H9 (cell line): ENCODE results near the gene IL1RL2. TPM values are rescaled to one million over a fixed set of nuclear protein-coding genes. Genes with fewer than 3 reads are reported as not detected.

Experiments
- DNase-seq: peaks from one replicate; pipeline ENCODE4 v3.0.0-alpha.2; 2017
- H2AFZ ChIP-seq: one replicate; pipeline ENCODE4 v1.6.1; 2013; ENCODE audit warnings: mild to moderate bottlenecking, low read length, control low read depth, moderate library complexity
- H2AK5ac ChIP-seq: 2 replicates; pipeline ENCODE4 v1.6.1; 2013; ENCODE audit warnings: low read length, control low read depth, mixed read lengths; ENCODE audit not compliant: insufficient read length
- H2BK120ac ChIP-seq: one replicate; pipeline ENCODE4 v1.6.1; 2013; ENCODE audit warnings: low read depth, mild to moderate bottlenecking, low read length, control low read depth, inconsistent platforms; ENCODE audit not compliant: poor library complexity, severe bottlenecking
- H2BK12ac ChIP-seq: 2 replicates; pipeline ENCODE4 v1.6.1; 2013; ENCODE audit warnings: low read length, control low read depth, mixed read lengths, low read depth; ENCODE audit not compliant: insufficient read length
- H2BK15ac ChIP-seq: 2 replicates; pipeline ENCODE4 v1.6.1; 2013; ENCODE audit warnings: low read depth, low read length, control low read depth
- H2BK20ac ChIP-seq: one replicate; pipeline ENCODE4 v1.6.1; 2013; ENCODE audit warnings: low read depth, mild to moderate bottlenecking, low read length, control low read depth, inconsistent platforms; ENCODE audit not compliant: poor library complexity, severe bottlenecking
- H2BK5ac ChIP-seq: 2 replicates; pipeline ENCODE4 v1.6.1; 2013; ENCODE audit warnings: low read length, control low read depth, mixed read lengths; ENCODE audit not compliant: insufficient read length
- H3K14ac ChIP-seq: 2 replicates; pipeline ENCODE4 v1.6.1; 2013; ENCODE audit warnings: low read length, control low read depth; ENCODE audit not compliant: insufficient read depth
- H3K18ac ChIP-seq: 2 replicates; pipeline ENCODE4 v1.6.1; 2013; ENCODE audit warnings: low read depth, mild to moderate bottlenecking, mixed read lengths, low read length, control low read depth; ENCODE audit not compliant: insufficient read length
- H3K23ac ChIP-seq: 2 replicates; pipeline ENCODE4 v1.6.1; 2013; ENCODE audit warnings: low read length, control low read depth, mixed read lengths, low read depth; ENCODE audit not compliant: insufficient read length
- H3K23me2 ChIP-seq: 2 replicates; pipeline ENCODE4 v1.6.1; 2013; ENCODE audit warnings: low read depth, mild to moderate bottlenecking, mixed read lengths, low read length, control low read depth; ENCODE audit not compliant: insufficient read length, poor library complexity, severe bottlenecking
- H3K27ac ChIP-seq: 2 replicates; pipeline ENCODE4 v1.5.1; 2013; ENCODE audit warnings: low read length, control low read depth, mixed read lengths, low read depth; ENCODE audit not compliant: insufficient read length
- H3K27me3 ChIP-seq: 2 replicates; pipeline ENCODE4 v1.6.1; 2013; ENCODE audit warnings: low read length, control low read depth, inconsistent platforms; ENCODE audit not compliant: insufficient read depth
- H3K4ac ChIP-seq: 2 replicates; pipeline ENCODE4 v1.6.1; 2013; ENCODE audit warnings: low read depth, mild to moderate bottlenecking, control low read depth, inconsistent platforms, low read length, moderate library complexity
- H3K4me1 ChIP-seq: 2 replicates; pipeline ENCODE4 v1.6.1; 2013; ENCODE audit warnings: low read length, control low read depth, inconsistent platforms; ENCODE audit not compliant: insufficient read depth
- H3K4me2 ChIP-seq: 2 replicates; pipeline ENCODE4 v1.6.1; 2013; ENCODE audit warnings: low read length, control low read depth, mixed read lengths; ENCODE audit not compliant: insufficient read length, insufficient read depth
- H3K56ac ChIP-seq: 2 replicates; pipeline ENCODE4 v1.6.1; 2013; ENCODE audit warnings: low read depth, mild to moderate bottlenecking, mixed read lengths, low read length, control low read depth; ENCODE audit not compliant: insufficient read length
- H3K79me1 ChIP-seq: 2 replicates; pipeline ENCODE4 v1.6.1; 2013; ENCODE audit warnings: low read depth, mild to moderate bottlenecking, moderate library complexity, low read length, control low read depth, inconsistent platforms; ENCODE audit not compliant: insufficient read depth, poor library complexity, severe bottlenecking
- H3K79me2 ChIP-seq: 2 replicates; pipeline ENCODE4 v1.6.1; 2013; ENCODE audit warnings: low read length, control low read depth, inconsistent platforms; ENCODE audit not compliant: insufficient read depth
- H3K9ac ChIP-seq: 2 replicates; pipeline ENCODE4 v1.6.1; 2013; ENCODE audit warnings: low read length, control low read depth, mixed read lengths; ENCODE audit not compliant: insufficient read length; ENCODE audit errors: extremely low read depth
- H3K9me3 ChIP-seq: one replicate; pipeline ENCODE4 v1.6.1; 2013; ENCODE audit warnings: low read depth, low read length, inconsistent platforms; ENCODE audit not compliant: control insufficient read depth
- H3T11ph ChIP-seq: one replicate; pipeline ENCODE4 v1.6.1; 2013; ENCODE audit warnings: mild to moderate bottlenecking, low read length, control low read depth, inconsistent platforms
- H4K20me1 ChIP-seq: one replicate; pipeline ENCODE4 v1.6.1; 2013; ENCODE audit not compliant: control insufficient read depth, insufficient read length, insufficient read depth
- H4K5ac ChIP-seq: 2 replicates; pipeline ENCODE4 v1.6.1; 2013; ENCODE audit warnings: low read depth, mild to moderate bottlenecking, mixed read lengths, low read length, control low read depth; ENCODE audit not compliant: insufficient read length
- H4K8ac ChIP-seq: replicated peaks from 2 replicates; pipeline ENCODE4 v1.6.1; 2013; ENCODE audit warnings: low read length, control low read depth, mixed read lengths, low read depth; ENCODE audit not compliant: insufficient read length
- H4K91ac ChIP-seq: 2 replicates; pipeline ENCODE4 v1.6.1; 2013; ENCODE audit warnings: low read depth, mild to moderate bottlenecking, moderate library complexity, mixed read lengths, low read length, control low read depth; ENCODE audit not compliant: insufficient read length
- H3K27ac Mint-ChIP-seq, 3 experiments: 2 replicates in 2 of 3; 3 replicates in 1 of 3; pipeline ENCODE4 v1.8.0; 2020 to 2021; ENCODE audit warnings: mixed read lengths in 3 of 3, mild to moderate bottlenecking in 1 of 3, moderate library complexity in 1 of 3
- H3K27me3 Mint-ChIP-seq: 2 replicates; pipeline ENCODE4 v1.8.0; 2021; ENCODE audit warnings: low read depth, mild to moderate bottlenecking, moderate library complexity, mixed read lengths
- H3K36me3 Mint-ChIP-seq, 3 experiments: 2 replicates in 2 of 3; 3 replicates in 1 of 3; pipeline ENCODE4 v1.8.0; 2020 to 2021; ENCODE audit warnings: low read depth in 3 of 3, mixed read lengths in 3 of 3; ENCODE audit not compliant: insufficient read depth in 1 of 3
- H3K4me1 Mint-ChIP-seq, 2 experiments: 2 replicates each; pipeline ENCODE4 v1.8.0; 2020; ENCODE audit warnings: mixed read lengths in 2 of 2
- H3K4me3 Mint-ChIP-seq, 2 experiments: 2 replicates in 1 of 2; 3 replicates in 1 of 2; pipeline ENCODE4 v1.8.0; 2020 to 2021; ENCODE audit warnings: mild to moderate bottlenecking in 2 of 2, mixed read lengths in 2 of 2, moderate library complexity in 1 of 2
- H3K9me3 Mint-ChIP-seq, 2 experiments: 2 replicates in 1 of 2; 3 replicates in 1 of 2; pipeline ENCODE4 v1.8.0; 2020; ENCODE audit warnings: mild to moderate bottlenecking in 2 of 2, mixed read lengths in 2 of 2, moderate library complexity in 1 of 2
- WGBS: extraction: QIAGEN DNeasy Blood & Tissue Kit; methylation state at CpG from one replicate; pipeline ENCODE4 v1.1.7; 2013; ENCODE audit warnings: missing lambda C conversion rate, low lambda C conversion rate, mixed read lengths; ENCODE audit not compliant: insufficient read length; ENCODE audit errors: extremely low coverage; 5-methylcytosine and 5-hydroxymethylcytosine counted together
- total RNA-seq: library from RNA; stranded (reverse); gene quantifications from 2 replicates; pipeline ENCODE4 v1.2.1, GENCODE V29; 2021
- TF ChIP-seq, protein P1 (sequence below): fragments of 200-600 bp; sonication (generic); conservative IDR thresholded peaks from 3 replicates; pipeline ENCODE4 v1.8.0; 2021; ENCODE audit warnings: antibody characterized with exemption, mild to moderate bottlenecking

IL1RL2 gene
- total RNA-seq, 1 experiment from 2014 or later = not detected

DNA sequence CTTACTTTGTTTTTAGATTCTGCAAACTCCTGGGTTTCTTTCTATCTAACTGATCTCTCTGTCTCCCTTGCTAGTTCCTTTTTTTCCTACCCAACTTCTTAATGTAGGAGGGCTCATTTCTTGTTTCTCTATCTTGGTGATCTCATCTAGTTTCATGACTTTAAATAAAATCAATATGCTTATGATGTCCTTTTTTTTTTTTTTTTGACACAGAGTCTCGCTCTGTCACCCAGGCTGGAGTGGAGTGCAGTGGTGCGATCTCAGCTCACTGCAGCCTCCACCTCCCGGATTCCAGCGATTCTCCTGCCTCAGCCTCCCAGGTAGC, 82.3 kb downstream of the IL1RL2 start:
- Histone ChIP-seq H3K4me1 (no peaks in the 10 kb centered on the region; the same call in 1 of the 2 replicates), H4K8ac (no peak overlapping the region), H2AK5ac (no peak overlapping the region), H3K14ac (no peak overlapping the region), H2BK12ac (no peak overlapping the region), H2AFZ (no peak overlapping the region), H3K27me3 (no peaks in the 10 kb centered on the region), H2BK15ac (no peak overlapping the region), H3T11ph (no peak overlapping the region), H3K9me3 (no peaks in the 10 kb centered on the region), H2BK120ac (no peak overlapping the region), H3K9ac (no peak overlapping the region), H3K79me2 (no peaks in the 10 kb centered on the region), H4K20me1 (no peaks in the 10 kb centered on the region), H3K27ac (no peak overlapping the region), H3K23me2 (no peaks in the 10 kb centered on the region), H3K79me1 (no peaks in the 10 kb centered on the region), H3K4ac (no peak overlapping the region), H3K4me2 (no peak overlapping the region), H4K5ac (no peak overlapping the region), H2BK5ac (no peak overlapping the region), H3K23ac (no peak overlapping the region), H2BK20ac (no peak overlapping the region), H3K56ac (no peak overlapping the region), H3K18ac (no peak overlapping the region), H4K91ac (no peak overlapping the region)
- Mint-ChIP-seq H3K9me3 (no peaks in the 10 kb centered on the region; a peak in 1 of 5 replicates), H3K27ac (no peak overlapping the region), H3K27me3 (peaks cover 7% of the 10 kb centered on the region), H3K4me3 (no peak overlapping the region), H3K36me3 (peaks cover 0 to 2% (median 0%) of the 10 kb centered on the region in 3 experiments; a peak in 1 of 7 replicates), H3K4me1 (peaks cover 2 to 6% of the 10 kb centered on the region in 2 experiments; a peak in 3 of 4 replicates)
- TF ChIP-seq, protein P1, sequence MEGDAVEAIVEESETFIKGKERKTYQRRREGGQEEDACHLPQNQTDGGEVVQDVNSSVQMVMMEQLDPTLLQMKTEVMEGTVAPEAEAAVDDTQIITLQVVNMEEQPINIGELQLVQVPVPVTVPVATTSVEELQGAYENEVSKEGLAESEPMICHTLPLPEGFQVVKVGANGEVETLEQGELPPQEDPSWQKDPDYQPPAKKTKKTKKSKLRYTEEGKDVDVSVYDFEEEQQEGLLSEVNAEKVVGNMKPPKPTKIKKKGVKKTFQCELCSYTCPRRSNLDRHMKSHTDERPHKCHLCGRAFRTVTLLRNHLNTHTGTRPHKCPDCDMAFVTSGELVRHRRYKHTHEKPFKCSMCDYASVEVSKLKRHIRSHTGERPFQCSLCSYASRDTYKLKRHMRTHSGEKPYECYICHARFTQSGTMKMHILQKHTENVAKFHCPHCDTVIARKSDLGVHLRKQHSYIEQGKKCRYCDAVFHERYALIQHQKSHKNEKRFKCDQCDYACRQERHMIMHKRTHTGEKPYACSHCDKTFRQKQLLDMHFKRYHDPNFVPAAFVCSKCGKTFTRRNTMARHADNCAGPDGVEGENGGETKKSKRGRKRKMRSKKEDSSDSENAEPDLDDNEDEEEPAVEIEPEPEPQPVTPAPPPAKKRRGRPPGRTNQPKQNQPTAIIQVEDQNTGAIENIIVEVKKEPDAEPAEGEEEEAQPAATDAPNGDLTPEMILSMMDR = no peak
- no peak for DNase-seq
- no CpG with 5 or more reads among the region's 4 CpGs for WGBS
